Keratinocyte (primary cell): ENCODE results near the gene NR2C1. TPM values are rescaled to one million over a fixed set of nuclear protein-coding genes. Genes with fewer than 3 reads are reported as not detected.

Source experiments
- DNase-seq: peaks from one replicate; pipeline ENCODE4 v3.0.0-alpha.2; 2011; ENCODE audit warnings: low read depth, missing footprints, low spot score
- FAIRE-seq: peaks from 2 replicates; lab custom pipeline; 2011; peaks lifted over from hg19 to GRCh38; lab: Jason Lieb, UNC
- H2AFZ ChIP-seq: 2 replicates; pipeline ENCODE4 v1.6.0; 2012; ENCODE audit warnings: low read length, control low read depth, inconsistent platforms; ENCODE audit not compliant: control insufficient read depth
- H3K27ac ChIP-seq: 2 replicates; pipeline ENCODE4 v1.5.1; 2011; ENCODE audit warnings: low read length; ENCODE audit not compliant: control insufficient read depth, insufficient read depth
- H3K27me3 ChIP-seq: 3 replicates; pipeline ENCODE4 v1.6.0; 2011; ENCODE audit warnings: low read length; ENCODE audit not compliant: control insufficient read depth, insufficient read depth; ENCODE audit errors: extremely low read depth
- H3K36me3 ChIP-seq, 2 experiments: 2 replicates in 1 of 2; 3 replicates in 1 of 2; pipeline ENCODE4 v1.5.1; 2011; ENCODE audit warnings: low read length in 2 of 2, mild to moderate bottlenecking in 1 of 2; ENCODE audit not compliant: control insufficient read depth in 2 of 2, insufficient read depth in 2 of 2; ENCODE audit errors: extremely low read depth in 1 of 2
- H3K4me1 ChIP-seq: 3 replicates; pipeline ENCODE4 v1.5.1; 2011; ENCODE audit warnings: low read length; ENCODE audit not compliant: control insufficient read depth, insufficient read depth; ENCODE audit errors: extremely low read depth
- H3K4me2 ChIP-seq: 3 replicates; pipeline ENCODE4 v1.6.0; 2011; ENCODE audit warnings: low read depth, low read length; ENCODE audit not compliant: control insufficient read depth, insufficient read depth; ENCODE audit errors: extremely low read depth
- H3K4me3 ChIP-seq, 3 experiments: fragments of 200-600 bp in 1 of 3; sonication (generic) in 1 of 3; 2 replicates in 2 of 3; 3 replicates in 1 of 3; pipeline ENCODE4 v1.5.1; 2011 to 2016; ENCODE audit warnings: low read length in 3 of 3, mild to moderate bottlenecking in 3 of 3, control low read depth in 2 of 3, inconsistent platforms in 1 of 3, low read depth in 1 of 3, mixed read lengths in 1 of 3, mixed run types in 1 of 3, moderate library complexity in 1 of 3; ENCODE audit not compliant: control insufficient read depth in 2 of 3, insufficient read depth in 2 of 3; ENCODE audit errors: extremely low read depth in 1 of 3
- H3K79me2 ChIP-seq: 2 replicates; pipeline ENCODE4 v1.6.0; 2012; ENCODE audit warnings: low read length; ENCODE audit not compliant: control insufficient read depth, insufficient read depth
- H3K9ac ChIP-seq: 3 replicates; pipeline ENCODE4 v1.6.0; 2011; ENCODE audit warnings: low read length; ENCODE audit not compliant: control insufficient read depth, insufficient read depth; ENCODE audit errors: extremely low read depth
- H3K9me1 ChIP-seq: 3 replicates; pipeline ENCODE4 v1.6.0; 2011; ENCODE audit warnings: low read length; ENCODE audit not compliant: control insufficient read depth, insufficient read depth; ENCODE audit errors: extremely low read depth
- H3K9me3 ChIP-seq: 2 replicates; pipeline ENCODE4 v1.5.1; 2012; ENCODE audit warnings: low read depth, low read length; ENCODE audit not compliant: control insufficient read depth
- H4K20me1 ChIP-seq: 3 replicates; pipeline ENCODE4 v1.6.0; 2011; ENCODE audit warnings: low read length; ENCODE audit not compliant: control insufficient read depth, insufficient read depth; ENCODE audit errors: extremely low read depth
- EZH2 ChIP-seq: IDR thresholded peaks from one replicate; pipeline ENCODE4 v1.6.1; 2012; ENCODE audit warnings: inconsistent platforms, mild to moderate bottlenecking, low read length, moderate library complexity
- dilution Hi-C: fragments of 300-500 bp; cut with MboI; formaldehyde crosslinking; loops from one replicate; pipeline ENCODE4 v1.7.0; 2020; ENCODE audit warnings: low sequenced_read_pairs; ENCODE audit not compliant: extremely low pct_ligation_motif_present
- polyA plus RNA-seq, 5 experiments: library from polyadenylated mRNA; depleted of rRNA in 3 of 5; stranded (reverse) in 3 of 5; stranded (forward) in 1 of 5; unstranded in 1 of 5; fragments of >200 nt; gene quantifications; 1 replicate in 1 of 5; 2 replicates in 3 of 5; 3 replicates in 1 of 5; pipeline versions ENCODE4 v1.2.1 to v1.2.3, GENCODE V29; 2011 to 2012; ENCODE audit warnings: missing spikeins in 2 of 5, low read depth in 1 of 5, low replicate concordance in 1 of 5
- TF ChIP-seq, protein P1 (sequence below), 3 experiments: IDR thresholded peaks in 1 of 3; conservative IDR thresholded peaks in 1 of 3; optimal IDR thresholded peaks in 1 of 3; 2 replicates in 2 of 3; 3 replicates in 1 of 3; pipeline versions ENCODE3 to v1.5.1; 2011; ENCODE audit warnings: low read length in 3 of 3, mild to moderate bottlenecking in 3 of 3, moderate library complexity in 2 of 3, control low read depth in 1 of 3, inconsistent platforms in 1 of 3; ENCODE audit not compliant: insufficient read depth in 2 of 3; ENCODE audit errors: extremely low read depth in 1 of 3

NR2C1 gene
- polyA plus RNA-seq, 1 donor (not counting 4 experiments of a cell fraction or from before 2014, with no cell fraction given): 32.0 TPM

GRCh38 chr12:95060951-95061350 is 12.5 kb downstream of the NR2C1 start:
- Histone ChIP-seq H3K9me1 (no peaks in the 10 kb centered on the region), H3K4me1 (no peaks in the 10 kb centered on the region), H3K79me2 (no peaks in the 10 kb centered on the region), H3K9me3 (no peaks in the 10 kb centered on the region), H3K36me3 (peaks cover 11 to 25% of the 10 kb centered on the region in 2 experiments), H4K20me1 (no peaks in the 10 kb centered on the region), H3K4me3 (no peak overlapping the region), H2AFZ (no peak overlapping the region), H3K4me2 (no peak overlapping the region), H3K27ac (no peak overlapping the region), H3K27me3 (no peaks in the 10 kb centered on the region), H3K9ac (no peak overlapping the region)
- TF ChIP-seq EZH2: no peak
- TF ChIP-seq, protein P1, sequence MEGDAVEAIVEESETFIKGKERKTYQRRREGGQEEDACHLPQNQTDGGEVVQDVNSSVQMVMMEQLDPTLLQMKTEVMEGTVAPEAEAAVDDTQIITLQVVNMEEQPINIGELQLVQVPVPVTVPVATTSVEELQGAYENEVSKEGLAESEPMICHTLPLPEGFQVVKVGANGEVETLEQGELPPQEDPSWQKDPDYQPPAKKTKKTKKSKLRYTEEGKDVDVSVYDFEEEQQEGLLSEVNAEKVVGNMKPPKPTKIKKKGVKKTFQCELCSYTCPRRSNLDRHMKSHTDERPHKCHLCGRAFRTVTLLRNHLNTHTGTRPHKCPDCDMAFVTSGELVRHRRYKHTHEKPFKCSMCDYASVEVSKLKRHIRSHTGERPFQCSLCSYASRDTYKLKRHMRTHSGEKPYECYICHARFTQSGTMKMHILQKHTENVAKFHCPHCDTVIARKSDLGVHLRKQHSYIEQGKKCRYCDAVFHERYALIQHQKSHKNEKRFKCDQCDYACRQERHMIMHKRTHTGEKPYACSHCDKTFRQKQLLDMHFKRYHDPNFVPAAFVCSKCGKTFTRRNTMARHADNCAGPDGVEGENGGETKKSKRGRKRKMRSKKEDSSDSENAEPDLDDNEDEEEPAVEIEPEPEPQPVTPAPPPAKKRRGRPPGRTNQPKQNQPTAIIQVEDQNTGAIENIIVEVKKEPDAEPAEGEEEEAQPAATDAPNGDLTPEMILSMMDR (optimal IDR thresholded peaks at IDR 0.05 in 1 of 3, IDR thresholded peaks at IDR 0.05 in 1 of 3, conservative IDR thresholded peaks at IDR 0.05 in 1 of 3; ENCODE audit: extremely low read depth in 1 of 3, insufficient read depth in 2 of 3, low read length in 3 of 3): no peak
- DNase-seq: no peak
- dilution Hi-C loops: no loop called here
- no peak for FAIRE-seq

GRCh38 chr12:95059984-95060383 is 13.4 kb downstream of the NR2C1 start:
- no peak for TF ChIP-seq EZH2
- TF ChIP-seq, protein P1 (optimal IDR thresholded peaks at IDR 0.05 in 1 of 3, IDR thresholded peaks at IDR 0.05 in 1 of 3, conservative IDR thresholded peaks at IDR 0.05 in 1 of 3; ENCODE audit: extremely low read depth in 1 of 3, insufficient read depth in 2 of 3, low read length in 3 of 3): no peak
- Histone ChIP-seq H3K27me3 (no peaks in the 10 kb centered on the region), H3K79me2 (no peaks in the 10 kb centered on the region), H4K20me1 (no peaks in the 10 kb centered on the region), H3K9me1 (no peaks in the 10 kb centered on the region), H3K4me3 (no peak overlapping the region), H3K4me2 (no peak overlapping the region), H3K9ac (no peak overlapping the region), H3K4me1 (no peaks in the 10 kb centered on the region), H2AFZ (no peak overlapping the region), H3K36me3 (peaks cover 11 to 25% of the 10 kb centered on the region in 2 experiments), H3K27ac (no peak overlapping the region), H3K9me3 (no peaks in the 10 kb centered on the region)
- no peak for DNase-seq
- FAIRE-seq: no peak
- dilution Hi-C loops: no loop called here
